GM12891 (cell line): ENCODE data around the gene UBAC1.

Experiments used
- POLR2A ChIP-seq: IDR thresholded peaks from 2 replicates; pipeline ENCODE4 v1.6.1; 2011; ENCODE audit warnings: low read depth, low read length, control low read depth
- POLR2AphosphoS5 ChIP-seq: IDR thresholded peaks from 2 replicates; pipeline ENCODE4 v1.6.1; 2011; ENCODE audit warnings: low read depth, low read length, control low read depth
- SPI1 ChIP-seq: IDR thresholded peaks from 2 replicates; pipeline ENCODE4 v1.6.1; 2011; ENCODE audit warnings: low read depth, low read length, control low read depth

- TF ChIP-seq SPI1 (no peak), POLR2A (no peak), POLR2AphosphoS5 (no peak)
These were observed 30.6 kb upstream of the UBAC1 start for GRCh38 chr9:135991771-135992170.
